GM03348 (cell line): ENCODE data around the gene B2M.
A peak's percentile ranks its signal among the peaks of the same experiment; 100 is the strongest.
"Not testable (repeated sequence)": the region's sequence is repeated elsewhere in the genome, so short reads cannot be mapped to it uniquely, and the experiment has no call there.

Experiments
- DNase-seq: peaks from one replicate; pipeline ENCODE4 v3.0.0; 2012; ENCODE audit warnings: low spot score

Gene B2M

GRCh38 chr15:44698641-44699040 is 12.7 kb upstream of the B2M start:
- DNase-seq: no peak

DNA sequence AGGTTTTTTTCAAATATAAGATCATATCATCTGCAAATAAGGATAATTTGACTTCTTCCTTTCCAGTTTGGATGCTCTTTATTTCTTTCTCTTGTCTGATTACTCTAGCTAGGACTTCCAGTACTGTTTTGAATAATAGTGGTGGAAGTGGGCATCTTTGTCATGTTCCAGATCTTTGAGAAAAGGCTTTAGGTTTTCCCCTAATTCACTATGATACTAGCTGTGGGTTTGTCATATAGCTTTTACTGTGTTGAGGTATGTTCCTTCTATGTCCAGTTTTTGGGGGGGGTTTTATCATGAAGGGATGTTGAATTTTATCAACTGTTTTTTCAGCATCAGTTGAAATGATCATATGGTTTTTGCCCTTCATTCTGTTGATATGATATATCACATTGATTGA is 10.6 kb upstream of the B2M start:
- not testable (repeated sequence) for DNase-seq

DNA sequence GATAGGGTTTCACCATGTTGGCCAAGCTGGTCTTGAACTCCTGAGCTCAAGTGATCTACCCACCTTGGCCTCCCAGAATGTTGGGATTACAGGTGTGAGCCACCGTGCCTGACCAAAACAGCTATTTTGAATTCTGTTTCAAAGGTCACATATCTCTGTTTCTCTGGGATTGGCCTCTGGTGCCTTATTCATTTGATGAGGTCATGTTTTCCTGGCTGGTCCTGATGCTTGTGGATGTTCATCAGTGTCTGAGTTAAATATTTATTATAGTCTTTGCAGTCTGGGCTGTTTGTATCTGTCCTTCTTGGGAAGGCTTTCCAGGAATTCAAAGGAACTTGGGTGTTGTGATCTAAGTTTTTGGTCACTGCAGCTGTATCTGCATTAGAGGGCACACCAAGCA is 5.3 kb upstream of the B2M start:
- DNase-seq: no peak

DNA sequence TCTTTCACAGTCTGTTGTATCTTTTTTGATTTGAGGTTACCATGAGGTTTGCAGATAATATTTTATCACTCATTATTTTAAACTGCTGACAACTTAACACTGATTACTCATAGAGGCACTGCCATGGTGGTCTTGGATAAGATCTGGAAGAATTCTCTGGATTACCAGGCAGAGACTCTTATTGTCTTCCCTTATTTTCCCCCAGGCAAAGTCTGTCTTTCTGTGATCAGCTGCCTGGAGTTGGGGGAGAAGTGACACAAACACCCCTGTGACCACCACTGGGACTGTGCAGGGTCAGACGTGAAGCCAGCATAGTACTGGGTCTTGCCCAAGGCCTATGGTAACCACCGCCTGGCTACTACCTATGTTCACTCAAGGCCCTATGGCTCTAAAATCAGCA is 4.9 kb upstream of the B2M start:
- DNase-seq: no peak

DNA sequence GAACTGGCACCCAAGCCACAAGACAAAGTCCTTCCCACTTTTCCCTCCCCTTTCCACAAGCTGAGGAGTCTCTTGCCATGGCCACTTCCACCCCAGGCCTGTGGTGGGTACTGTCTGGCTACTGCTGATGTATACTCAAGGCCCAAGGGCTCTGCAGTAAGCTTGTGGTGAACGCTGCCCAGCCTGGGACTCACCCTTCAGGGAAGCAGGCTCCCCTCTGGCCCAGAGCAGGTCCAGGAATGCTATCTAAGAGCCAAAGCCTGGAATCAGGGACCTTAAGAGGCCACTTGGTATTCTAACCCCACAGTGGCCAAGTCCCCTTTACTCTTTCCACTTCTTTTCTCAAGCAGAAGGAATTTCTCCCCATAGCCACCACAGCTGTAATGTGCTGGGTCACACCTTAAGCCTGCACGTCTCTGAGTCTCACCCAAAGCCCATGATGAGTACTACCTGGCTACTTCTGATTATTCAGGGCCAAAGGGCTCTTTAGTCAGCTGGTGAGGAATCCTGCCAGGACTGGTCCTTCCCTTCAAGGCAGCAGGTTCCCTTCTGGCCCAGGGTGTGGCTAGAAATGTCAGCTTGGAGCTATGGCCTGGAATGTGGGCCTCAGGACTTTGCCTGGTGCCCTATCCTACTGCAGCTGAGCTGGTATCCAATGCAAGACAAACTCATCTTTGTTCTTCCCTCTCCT is 4.2 kb upstream of the B2M start:
- DNase-seq: no peak

- peak; percentile 31 for DNase-seq
Measured at GRCh38 chr15:44710236-44711095, 851 bp upstream of the B2M start.

GRCh38 chr15:44711743-44712345 is 527 bp downstream of the B2M start:
- DNase-seq: peak; percentile 52

DNA sequence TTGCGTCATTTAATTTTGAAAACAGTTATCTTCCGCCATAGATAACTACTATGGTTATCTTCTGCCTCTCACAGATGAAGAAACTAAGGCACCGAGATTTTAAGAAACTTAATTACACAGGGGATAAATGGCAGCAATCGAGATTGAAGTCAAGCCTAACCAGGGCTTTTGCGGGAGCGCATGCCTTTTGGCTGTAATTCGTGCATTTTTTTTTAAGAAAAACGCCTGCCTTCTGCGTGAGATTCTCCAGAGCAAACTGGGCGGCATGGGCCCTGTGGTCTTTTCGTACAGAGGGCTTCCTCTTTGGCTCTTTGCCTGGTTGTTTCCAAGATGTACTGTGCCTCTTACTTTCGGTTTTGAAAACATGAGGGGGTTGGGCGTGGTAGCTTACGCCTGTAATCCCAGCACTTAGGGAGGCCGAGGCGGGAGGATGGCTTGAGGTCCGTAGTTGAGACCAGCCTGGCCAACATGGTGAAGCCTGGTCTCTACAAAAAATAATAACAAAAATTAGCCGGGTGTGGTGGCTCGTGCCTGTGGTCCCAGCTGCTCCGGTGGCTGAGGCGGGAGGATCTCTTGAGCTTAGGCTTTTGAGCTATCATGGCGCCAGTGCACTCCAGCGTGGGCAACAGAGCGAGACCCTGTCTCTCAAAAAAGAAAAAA is 1.2 kb downstream of the B2M start:
- peak; percentile 62 for DNase-seq

GRCh38 chr15:44713006-44713966 is 2.0 kb downstream of the B2M start:
- peak; percentile 54 for DNase-seq

- DNase-seq: no peak
Measured at GRCh38 chr15:44715142-44715796, 4.0 kb downstream of the B2M start.

GRCh38 chr15:44715797-44716334 is 4.5 kb downstream of the B2M start:
- DNase-seq: no peak

DNA sequence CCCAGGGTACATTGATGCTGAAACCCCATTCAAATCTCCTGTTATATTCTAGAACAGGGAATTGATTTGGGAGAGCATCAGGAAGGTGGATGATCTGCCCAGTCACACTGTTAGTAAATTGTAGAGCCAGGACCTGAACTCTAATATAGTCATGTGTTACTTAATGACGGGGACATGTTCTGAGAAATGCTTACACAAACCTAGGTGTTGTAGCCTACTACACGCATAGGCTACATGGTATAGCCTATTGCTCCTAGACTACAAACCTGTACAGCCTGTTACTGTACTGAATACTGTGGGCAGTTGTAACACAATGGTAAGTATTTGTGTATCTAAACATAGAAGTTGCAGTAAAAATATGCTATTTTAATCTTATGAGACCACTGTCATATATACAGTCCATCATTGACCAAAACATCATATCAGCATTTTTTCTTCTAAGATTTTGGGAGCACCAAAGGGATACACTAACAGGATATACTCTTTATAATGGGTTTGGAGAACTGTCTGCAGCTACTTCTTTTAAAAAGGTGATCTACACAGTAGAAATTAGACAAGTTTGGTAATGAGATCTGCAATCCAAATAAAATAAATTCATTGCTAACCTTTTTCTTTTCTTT is 5.8 kb downstream of the B2M start:
- no peak for DNase-seq

- no peak for DNase-seq
Measured at GRCh38 chr15:44718180-44718926, 7.0 kb downstream of the B2M start.

- no peak for DNase-seq
Measured at GRCh38 chr15:44718927-44719292, 7.6 kb downstream of the B2M start.

DNA sequence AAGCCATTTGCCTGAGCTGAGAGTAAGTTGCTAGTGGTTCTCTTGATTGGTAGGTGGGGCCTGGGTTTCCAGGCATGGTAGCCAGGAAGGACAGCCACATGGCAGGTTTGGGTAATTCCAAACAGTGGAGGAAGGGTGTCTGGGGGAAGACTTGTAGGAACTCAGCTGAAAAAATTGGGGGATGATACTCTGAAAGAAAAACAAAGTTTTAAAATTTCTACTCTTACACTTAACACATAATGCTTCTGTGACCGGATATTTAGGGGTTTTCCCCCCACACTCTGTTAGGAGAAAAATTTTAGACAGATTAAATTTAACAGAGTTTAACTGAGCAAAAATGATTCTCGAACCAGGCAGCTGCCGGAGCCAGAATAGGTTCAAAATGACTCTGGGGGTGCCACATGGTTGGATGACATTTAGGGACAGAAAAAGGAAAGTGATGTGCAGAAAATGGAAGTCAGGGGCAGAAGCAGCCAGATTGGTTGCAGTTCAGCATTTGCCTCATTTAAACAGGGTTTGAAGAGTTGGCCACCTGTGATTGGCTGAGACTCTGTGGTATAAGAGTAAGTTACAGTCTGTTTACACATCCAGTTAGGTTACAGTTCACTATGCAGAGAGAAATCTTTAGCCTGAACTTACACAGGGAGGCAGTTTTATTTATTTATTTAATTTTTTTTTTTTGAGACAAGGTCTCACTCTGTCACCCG is 8.1 kb downstream of the B2M start:
- DNase-seq: no peak

GRCh38 chr15:44720000-44720435 is 8.7 kb downstream of the B2M start:
- DNase-seq: not testable (repeated sequence)

DNA sequence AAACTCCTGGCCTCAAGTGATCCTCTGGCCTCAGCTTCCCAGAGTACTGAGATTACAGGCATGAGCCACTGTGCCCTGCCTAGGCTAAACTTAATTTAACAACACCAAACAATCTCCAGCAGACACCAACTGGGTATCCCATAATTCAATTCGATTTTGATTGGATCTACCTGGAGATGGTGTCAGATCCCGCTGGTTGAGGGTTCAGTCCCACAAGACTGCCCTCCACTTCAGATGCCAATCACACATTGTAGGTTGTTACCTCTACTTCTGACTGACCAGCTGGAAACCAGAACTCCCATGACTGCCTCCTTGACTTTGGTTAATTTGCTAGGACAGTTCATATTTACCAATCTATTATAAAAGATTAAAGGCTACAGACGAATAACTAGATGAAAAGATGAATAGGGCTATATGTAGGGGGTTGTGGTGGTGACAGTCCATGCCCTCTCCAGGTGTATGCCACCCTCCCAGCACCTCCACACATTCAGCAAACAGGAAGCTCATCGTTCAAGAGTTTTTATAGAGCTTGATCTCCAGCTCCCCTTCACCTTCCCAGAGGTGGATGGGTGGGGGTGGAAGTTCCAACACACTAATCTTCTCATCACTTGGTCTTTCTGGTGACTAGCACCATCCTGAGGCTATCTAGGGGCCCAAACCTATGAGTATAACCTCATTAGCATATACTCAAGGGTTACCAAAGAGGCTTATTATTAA is 9.3 kb downstream of the B2M start:
- no peak for DNase-seq

GRCh38 chr15:44722011-44722410 is 10.7 kb downstream of the B2M start:
- no peak for DNase-seq
